SU-DHL-6 (cell line): ENCODE data around the gene ZNF154.

Experiments
- EZH2phosphoT487 ChIP-seq: fragments of 200-600 bp; sonication (generic), shearing (Covaris generic); conservative IDR thresholded peaks from 2 replicates; pipeline ENCODE4 v1.6.1; 2018; ENCODE audit warnings: mild to moderate bottlenecking, antibody characterized with exemption, low read length, moderate library complexity, mixed read lengths
- TF ChIP-seq, protein P1 (sequence below): fragments of 200-600 bp; sonication (generic); IDR thresholded peaks from one replicate; pipeline ENCODE4 v1.5.1; 2017; ENCODE audit warnings: antibody characterized with exemption, mild to moderate bottlenecking, low read length, moderate library complexity; ENCODE audit not compliant: insufficient read depth, poor library complexity, severe bottlenecking

DNA sequence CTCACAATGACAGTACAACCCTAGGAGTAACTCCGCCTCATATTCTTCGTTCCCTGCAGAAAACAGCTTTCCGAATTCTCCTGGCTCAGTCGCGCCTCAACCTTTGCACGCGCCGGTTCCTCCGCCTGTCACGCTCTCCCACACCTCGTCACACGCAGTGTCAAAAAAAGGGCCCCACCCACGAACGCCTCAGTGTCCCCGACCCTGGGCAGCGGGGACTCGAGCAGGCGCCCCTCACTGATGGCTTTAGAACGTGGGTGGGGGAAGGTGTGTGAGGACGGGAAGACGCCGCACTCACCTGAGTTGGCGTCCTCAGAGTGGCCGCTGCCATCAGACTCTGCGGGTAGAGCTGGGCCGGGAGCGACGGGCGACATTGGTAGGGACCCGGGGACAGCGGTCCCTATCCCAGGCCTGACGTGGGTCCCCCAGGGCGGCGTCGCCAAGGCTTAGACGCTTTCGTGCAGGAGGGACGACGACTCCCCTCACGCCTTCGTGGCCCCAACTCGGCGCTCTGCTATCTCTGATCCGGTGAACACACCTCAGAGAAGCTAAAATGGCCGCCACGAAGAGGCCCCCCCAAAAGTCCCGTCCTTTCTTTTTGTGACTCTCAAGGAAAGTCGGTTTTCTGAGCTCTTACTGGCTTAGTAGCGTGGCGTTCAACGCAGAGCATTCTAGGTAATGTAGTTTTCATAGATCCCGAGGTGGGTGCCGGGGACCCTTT is at the start of gene ZNF154:
- TF ChIP-seq, protein P1, sequence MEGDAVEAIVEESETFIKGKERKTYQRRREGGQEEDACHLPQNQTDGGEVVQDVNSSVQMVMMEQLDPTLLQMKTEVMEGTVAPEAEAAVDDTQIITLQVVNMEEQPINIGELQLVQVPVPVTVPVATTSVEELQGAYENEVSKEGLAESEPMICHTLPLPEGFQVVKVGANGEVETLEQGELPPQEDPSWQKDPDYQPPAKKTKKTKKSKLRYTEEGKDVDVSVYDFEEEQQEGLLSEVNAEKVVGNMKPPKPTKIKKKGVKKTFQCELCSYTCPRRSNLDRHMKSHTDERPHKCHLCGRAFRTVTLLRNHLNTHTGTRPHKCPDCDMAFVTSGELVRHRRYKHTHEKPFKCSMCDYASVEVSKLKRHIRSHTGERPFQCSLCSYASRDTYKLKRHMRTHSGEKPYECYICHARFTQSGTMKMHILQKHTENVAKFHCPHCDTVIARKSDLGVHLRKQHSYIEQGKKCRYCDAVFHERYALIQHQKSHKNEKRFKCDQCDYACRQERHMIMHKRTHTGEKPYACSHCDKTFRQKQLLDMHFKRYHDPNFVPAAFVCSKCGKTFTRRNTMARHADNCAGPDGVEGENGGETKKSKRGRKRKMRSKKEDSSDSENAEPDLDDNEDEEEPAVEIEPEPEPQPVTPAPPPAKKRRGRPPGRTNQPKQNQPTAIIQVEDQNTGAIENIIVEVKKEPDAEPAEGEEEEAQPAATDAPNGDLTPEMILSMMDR: no peak
- no peak for TF ChIP-seq EZH2phosphoT487
